IMR-90 (cell line): ENCODE results near the gene TBX20. TPM values are rescaled to one million over a fixed set of nuclear protein-coding genes. Genes with fewer than 3 reads are reported as not detected.
"Not testable (repeated sequence)": the region's sequence is repeated elsewhere in the genome, so short reads cannot be mapped to it uniquely, and the experiment has no call there.

Experiments
- ATAC-seq: fragments of 200-7000 bp; cut with Tn5 transposase; 2 replicates; pipeline ENCODE4 v1.9.1; 2020; ENCODE audit warnings: low read depth, mild to moderate bottlenecking, moderate library complexity
- BruUV-seq: library from RNA; stranded (reverse); fragments of 400-500 nt; replicated peaks from 2 replicates; lab custom pipeline; 2021; lab: Mats Ljungman, UMichigan
- CTCF ChIA-PET: fragments of 300-600 bp; formaldehyde crosslinking; extraction: SDS; loops from one replicate; lab custom pipeline; 2021; ENCODE audit warnings: antibody characterized with exemption; lab: Yijun Ruan, JAX
- POLR2A ChIA-PET: fragments of 300-600 bp; sonication (Branson Sonifier 250); formaldehyde crosslinking; loops from one replicate; lab custom pipeline; 2022; ENCODE audit warnings: antibody characterized with exemption; ENCODE audit not compliant: unreplicated experiment; lab: Charles Lee
- DNase-seq: peaks from one replicate; pipeline ENCODE4 v3.0.0; 2013
- H2AFZ ChIP-seq: replicated peaks from 2 replicates; pipeline ENCODE3; 2013; ENCODE audit warnings: low read length, mild to moderate bottlenecking; ENCODE audit not compliant: poor library complexity
- H2AK5ac ChIP-seq: 2 replicates; pipeline ENCODE4 v1.6.1; 2013; ENCODE audit warnings: low read depth, low read length, inconsistent platforms
- H2AK9ac ChIP-seq: replicated peaks from 2 replicates; pipeline ENCODE3; 2013; ENCODE audit warnings: mild to moderate bottlenecking, low read depth, low read length, moderate library complexity; ENCODE audit not compliant: poor library complexity
- H2BK120ac ChIP-seq: 2 replicates; pipeline ENCODE4 v1.6.1; 2013; ENCODE audit warnings: low read depth, low read length, inconsistent platforms
- H2BK15ac ChIP-seq: 3 replicates; pipeline ENCODE4 v1.6.1; 2013; ENCODE audit warnings: low read depth, low read length, inconsistent platforms
- H2BK20ac ChIP-seq: 2 replicates; pipeline ENCODE4 v1.6.1; 2013; ENCODE audit warnings: low read depth, mild to moderate bottlenecking, inconsistent platforms, low read length, moderate library complexity
- H2BK5ac ChIP-seq: 2 replicates; pipeline ENCODE4 v1.6.1; 2013; ENCODE audit warnings: mild to moderate bottlenecking, low read depth, low read length, inconsistent platforms; ENCODE audit not compliant: poor library complexity, severe bottlenecking
- H3K14ac ChIP-seq: replicated peaks from 2 replicates; pipeline ENCODE4 v1.6.1; 2013; ENCODE audit warnings: low read depth, low read length, inconsistent platforms
- H3K18ac ChIP-seq: 2 replicates; pipeline ENCODE4 v1.6.1; 2013; ENCODE audit warnings: low read depth, low read length, control low read depth
- H3K23ac ChIP-seq: 2 replicates; pipeline ENCODE4 v1.6.1; 2013; ENCODE audit warnings: low read depth, low read length, inconsistent platforms
- H3K27ac ChIP-seq: 2 replicates; pipeline ENCODE4 v1.5.1; 2013; ENCODE audit warnings: mild to moderate bottlenecking, control low read depth, low read length; ENCODE audit not compliant: insufficient read depth
- H3K27me3 ChIP-seq: 2 replicates; pipeline ENCODE4 v1.6.1; 2013; ENCODE audit warnings: low read length; ENCODE audit not compliant: control insufficient read depth, insufficient read depth
- H3K36me3 ChIP-seq: 2 replicates; pipeline ENCODE4 v1.6.1; 2013; ENCODE audit warnings: low read length, mixed read lengths; ENCODE audit not compliant: control insufficient read depth, insufficient read depth
- H3K4ac ChIP-seq: 2 replicates; pipeline ENCODE4 v1.6.1; 2013; ENCODE audit warnings: low read depth, low read length, inconsistent platforms
- H3K4me1 ChIP-seq: 2 replicates; pipeline ENCODE4 v1.6.1; 2013; ENCODE audit warnings: low read length, mixed read lengths; ENCODE audit not compliant: control insufficient read depth, insufficient read depth
- H3K4me2 ChIP-seq: 2 replicates; pipeline ENCODE4 v1.6.1; 2013; ENCODE audit warnings: low read depth, mild to moderate bottlenecking, control low read depth, low read length, moderate library complexity
- H3K4me3 ChIP-seq: 2 replicates; pipeline ENCODE4 v1.5.1; 2013; ENCODE audit warnings: low read depth, mild to moderate bottlenecking, control low read depth, low read length, moderate library complexity; ENCODE audit not compliant: insufficient read depth
- H3K56ac ChIP-seq: 2 replicates; pipeline ENCODE4 v1.6.1; 2013; ENCODE audit warnings: low read length, inconsistent platforms; ENCODE audit not compliant: insufficient read depth; ENCODE audit errors: extremely low read depth
- H3K79me1 ChIP-seq, 2 experiments: 2 replicates each; pipeline ENCODE4 v1.6.1; 2013; ENCODE audit warnings: low read length in 2 of 2, inconsistent platforms in 1 of 2, low read depth in 1 of 2
- H3K9ac ChIP-seq: 2 replicates; pipeline ENCODE4 v1.6.1; 2013; ENCODE audit warnings: low read depth, low read length, control low read depth
- H3K9me1 ChIP-seq: 2 replicates; pipeline ENCODE4 v1.6.1; 2013; ENCODE audit warnings: low read length, inconsistent platforms; ENCODE audit not compliant: insufficient read depth
- H3K9me3 ChIP-seq: 2 replicates; pipeline ENCODE4 v1.6.1; 2013; ENCODE audit warnings: low read length; ENCODE audit not compliant: control insufficient read depth, insufficient read depth
- H4K20me1 ChIP-seq: 2 replicates; pipeline ENCODE4 v1.6.1; 2013; ENCODE audit warnings: low read length, inconsistent platforms; ENCODE audit not compliant: insufficient read depth
- H4K5ac ChIP-seq: 2 replicates; pipeline ENCODE4 v1.6.1; 2013; ENCODE audit warnings: mild to moderate bottlenecking, low read depth, low read length, control low read depth
- H4K8ac ChIP-seq, 2 experiments: 2 replicates each; pipeline ENCODE4 v1.6.1; 2013; ENCODE audit warnings: low read depth in 2 of 2, low read length in 2 of 2, control low read depth in 1 of 2, inconsistent platforms in 1 of 2
- H4K91ac ChIP-seq: 2 replicates; pipeline ENCODE4 v1.6.1; 2013; ENCODE audit warnings: low read depth, low read length, inconsistent platforms; ENCODE audit not compliant: insufficient read depth
- WGBS, 2 experiments: methylation state at CpG; one replicate each; pipeline versions ENCODE4 v1.1.5 to v1.1.7; 2013; ENCODE audit warnings: missing lambda C conversion rate in 2 of 2; ENCODE audit not compliant: insufficient read length in 1 of 2; ENCODE audit errors: extremely low coverage in 2 of 2; 5-methylcytosine and 5-hydroxymethylcytosine counted together
- dilution Hi-C: fragments of 300-500 bp; cut with HindIII; formaldehyde crosslinking; loops from one replicate; pipeline ENCODE4 v1.14.3; 2018; ENCODE audit warnings: low sequenced_read_pairs; ENCODE audit not compliant: unreplicated experiment
- in situ Hi-C: fragments of 300-500 bp; cut with MboI; formaldehyde crosslinking; loops from 3 replicates; pipeline ENCODE4 v1.14.3; 2019; ENCODE audit warnings: low sequenced_read_pairs, inconsistent platforms, mixed read lengths
- intact Hi-C: fragments of 100-400 bp; cut with micrococcal nuclease; formaldehyde crosslinking; loops from 2 replicates; pipeline ENCODE4 v1.10.0; 2022
- polyA plus RNA-seq, 3 experiments: library from polyadenylated mRNA; depleted of rRNA; stranded (reverse); fragments of >200 nt; gene quantifications; 2 replicates each; pipeline ENCODE4 v1.2.3, GENCODE V29; 2012; ENCODE audit warnings: low replicate concordance in 1 of 3
- total RNA-seq: library from RNA; depleted of rRNA; stranded (reverse); fragments of >200 nt; gene quantifications from 2 replicates; pipeline ENCODE4 v1.2.3, GENCODE V29; 2012

TBX20 gene
- total and polyA plus RNA-seq, 2 of the 4 experiments (the other 2 are of a cell fraction) = 0.15 to 0.36 TPM

- H2BK5ac ChIP-seq, H3K4me1 ChIP-seq, intact Hi-C loops, H3K27me3 ChIP-seq, H3K9ac ChIP-seq, H2BK15ac ChIP-seq, CTCF ChIA-PET, H4K8ac ChIP-seq, POLR2A ChIA-PET, in situ Hi-C loops, H3K9me3 ChIP-seq, H3K36me3 ChIP-seq, H2BK20ac ChIP-seq, H3K79me1 ChIP-seq, H4K20me1 ChIP-seq, H4K91ac ChIP-seq, H3K4me2 ChIP-seq, DNase-seq, H4K5ac ChIP-seq, H3K4ac ChIP-seq, dilution Hi-C loops, H3K18ac ChIP-seq, H2AK9ac ChIP-seq, H3K56ac ChIP-seq, H3K4me3 ChIP-seq, H3K9me1 ChIP-seq, H3K23ac ChIP-seq, H3K27ac ChIP-seq, BruUV-seq, H2BK120ac ChIP-seq, H2AK5ac ChIP-seq, H3K14ac ChIP-seq, ATAC-seq, H2AFZ ChIP-seq: not testable (repeated sequence)
- WGBS, 2 experiments = no CpG with 5 or more reads among the region's 4 CpGs
Observed at GRCh38 chr7:35172131-35172530, 81.8 kb downstream of the TBX20 start.

- H2AK9ac ChIP-seq, H3K4me2 ChIP-seq, H3K36me3 ChIP-seq, H2BK120ac ChIP-seq, H3K9me3 ChIP-seq, H3K56ac ChIP-seq, H3K9me1 ChIP-seq, H3K9ac ChIP-seq, DNase-seq, dilution Hi-C loops, H4K20me1 ChIP-seq, H3K27me3 ChIP-seq, BruUV-seq, POLR2A ChIA-PET, H3K18ac ChIP-seq, H2BK5ac ChIP-seq, H3K14ac ChIP-seq, intact Hi-C loops, ATAC-seq, H3K27ac ChIP-seq, H3K4ac ChIP-seq, H3K4me1 ChIP-seq, H2AK5ac ChIP-seq, H2AFZ ChIP-seq, in situ Hi-C loops, H2BK20ac ChIP-seq, H3K79me1 ChIP-seq, H4K91ac ChIP-seq, H4K8ac ChIP-seq, H3K4me3 ChIP-seq, H2BK15ac ChIP-seq, H3K23ac ChIP-seq, H4K5ac ChIP-seq, CTCF ChIA-PET: not testable (repeated sequence)
Observed at GRCh38 chr7:35167658-35168057, 86.2 kb downstream of the TBX20 start.
